ENCODE measurements around the gene STAB2.
A peak's percentile ranks its signal among the peaks of the same experiment; 100 is the strongest.

DNA sequence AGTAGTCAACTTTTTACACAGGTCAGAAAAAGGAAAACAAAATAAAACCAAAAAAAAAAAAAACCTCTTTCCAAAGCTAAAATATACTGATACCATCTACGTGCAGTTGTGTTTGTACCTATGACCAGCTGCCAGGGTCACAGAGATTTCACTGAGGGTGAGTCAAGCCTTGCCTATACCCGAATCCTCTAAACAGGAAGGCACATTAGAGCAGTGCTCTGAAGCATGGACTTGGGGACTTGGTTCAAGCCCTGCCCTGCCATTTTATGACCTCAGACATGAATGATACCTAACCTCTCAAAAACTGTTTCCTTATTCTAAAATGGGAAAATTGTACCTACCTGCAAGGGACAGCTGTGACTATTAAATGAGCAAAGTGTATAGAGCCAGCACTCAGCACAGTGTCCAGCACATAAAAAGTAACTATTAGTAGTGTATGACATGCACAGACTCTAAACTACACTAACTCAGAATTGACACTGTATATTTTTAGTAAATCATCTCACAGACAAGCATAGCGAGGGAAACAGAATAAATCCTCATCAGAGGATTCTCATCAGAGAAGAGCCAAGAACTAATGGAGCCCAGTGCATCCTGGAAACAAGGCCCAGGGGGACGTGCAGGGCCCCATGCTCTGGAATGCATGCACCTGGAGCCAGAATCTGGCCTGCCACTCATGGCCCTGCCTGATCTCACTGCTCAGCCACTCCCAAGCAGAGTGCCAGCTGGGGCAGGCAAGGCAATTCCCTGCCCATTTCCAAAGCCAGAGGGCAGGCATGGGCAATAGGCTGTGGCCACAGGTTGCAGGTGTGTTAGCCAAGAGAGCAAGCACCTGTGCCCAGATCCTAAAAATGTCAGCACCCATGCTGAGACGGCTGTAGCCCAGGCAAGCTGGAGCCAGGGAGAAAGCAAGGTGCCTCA is 196.9 kb downstream of the STAB2 start:
- TF ChIP-seq, protein P1, sequence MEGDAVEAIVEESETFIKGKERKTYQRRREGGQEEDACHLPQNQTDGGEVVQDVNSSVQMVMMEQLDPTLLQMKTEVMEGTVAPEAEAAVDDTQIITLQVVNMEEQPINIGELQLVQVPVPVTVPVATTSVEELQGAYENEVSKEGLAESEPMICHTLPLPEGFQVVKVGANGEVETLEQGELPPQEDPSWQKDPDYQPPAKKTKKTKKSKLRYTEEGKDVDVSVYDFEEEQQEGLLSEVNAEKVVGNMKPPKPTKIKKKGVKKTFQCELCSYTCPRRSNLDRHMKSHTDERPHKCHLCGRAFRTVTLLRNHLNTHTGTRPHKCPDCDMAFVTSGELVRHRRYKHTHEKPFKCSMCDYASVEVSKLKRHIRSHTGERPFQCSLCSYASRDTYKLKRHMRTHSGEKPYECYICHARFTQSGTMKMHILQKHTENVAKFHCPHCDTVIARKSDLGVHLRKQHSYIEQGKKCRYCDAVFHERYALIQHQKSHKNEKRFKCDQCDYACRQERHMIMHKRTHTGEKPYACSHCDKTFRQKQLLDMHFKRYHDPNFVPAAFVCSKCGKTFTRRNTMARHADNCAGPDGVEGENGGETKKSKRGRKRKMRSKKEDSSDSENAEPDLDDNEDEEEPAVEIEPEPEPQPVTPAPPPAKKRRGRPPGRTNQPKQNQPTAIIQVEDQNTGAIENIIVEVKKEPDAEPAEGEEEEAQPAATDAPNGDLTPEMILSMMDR (IDR thresholded peaks at IDR 0.05), result peak in 2 of 12 donors; percentile 11 to 27
- no peak for TF ChIP-seq POLR2A (IDR thresholded peaks at IDR 0.05)

Measured in heart left ventricle (tissue), 13 donors.